Hematopoietic multipotent progenitor cell treated with erythropoietin and hydrocortisone succinate and interleukin-3 and kit ligand, for 15 days (in vitro differentiated cells): ENCODE measurements around the gene MACC1.
"Not testable (repeated sequence)": the region's sequence is repeated elsewhere in the genome, so short reads cannot be mapped to it uniquely, and the experiment has no call there.

Experiments
- DNase-seq: peaks from one replicate; pipeline ENCODE4 v3.0.0-alpha.2; 2015; ENCODE audit warnings: low spot score

The MACC1 gene

GRCh38 chr7:20203316-20203715, 13.9 kb downstream of the MACC1 start:
- DNase-seq: no peak

DNA sequence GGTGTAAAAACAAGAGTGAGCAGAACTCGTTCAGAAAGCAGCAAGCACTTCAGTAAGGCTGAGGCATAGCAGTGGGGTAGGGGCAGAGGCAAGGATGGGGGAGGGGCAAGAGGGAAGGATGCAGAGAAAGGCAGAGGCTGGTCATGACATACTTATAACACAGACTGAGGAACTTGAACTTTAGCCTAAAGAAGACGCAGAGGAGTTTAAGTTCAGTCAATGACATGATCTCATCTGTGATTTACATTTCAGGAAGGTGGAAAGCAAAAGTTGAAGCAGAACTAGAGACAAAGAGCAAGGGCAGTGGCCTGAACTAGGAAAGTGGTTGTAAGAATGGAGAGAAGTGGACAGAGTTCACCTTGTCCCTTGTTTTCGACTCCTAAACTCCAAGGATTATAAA, 15.8 kb downstream of the MACC1 start:
- no peak for DNase-seq

DNA sequence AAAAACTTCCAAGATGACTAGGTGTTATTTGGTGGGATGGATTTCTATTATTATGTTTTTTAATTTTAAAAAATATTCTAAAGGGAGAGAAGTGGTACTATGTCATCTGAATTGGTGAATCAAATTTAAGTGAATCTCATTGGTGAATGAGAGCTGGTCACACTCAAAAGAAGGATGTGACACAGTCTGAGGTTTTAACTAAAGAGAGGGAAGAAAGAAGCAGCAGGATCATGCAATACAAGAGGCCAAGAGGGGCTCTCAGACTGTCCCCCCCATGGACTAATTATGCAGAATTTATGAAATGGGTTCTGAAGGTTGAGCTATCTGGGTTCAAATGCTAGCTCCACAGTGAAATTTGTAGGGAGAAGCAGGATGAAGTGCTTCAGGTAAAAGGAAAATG, 16.2 kb downstream of the MACC1 start:
- DNase-seq: no peak

- DNase-seq: no peak
Measured at GRCh38 chr7:20200361-20200760, 16.8 kb downstream of the MACC1 start.

DNA sequence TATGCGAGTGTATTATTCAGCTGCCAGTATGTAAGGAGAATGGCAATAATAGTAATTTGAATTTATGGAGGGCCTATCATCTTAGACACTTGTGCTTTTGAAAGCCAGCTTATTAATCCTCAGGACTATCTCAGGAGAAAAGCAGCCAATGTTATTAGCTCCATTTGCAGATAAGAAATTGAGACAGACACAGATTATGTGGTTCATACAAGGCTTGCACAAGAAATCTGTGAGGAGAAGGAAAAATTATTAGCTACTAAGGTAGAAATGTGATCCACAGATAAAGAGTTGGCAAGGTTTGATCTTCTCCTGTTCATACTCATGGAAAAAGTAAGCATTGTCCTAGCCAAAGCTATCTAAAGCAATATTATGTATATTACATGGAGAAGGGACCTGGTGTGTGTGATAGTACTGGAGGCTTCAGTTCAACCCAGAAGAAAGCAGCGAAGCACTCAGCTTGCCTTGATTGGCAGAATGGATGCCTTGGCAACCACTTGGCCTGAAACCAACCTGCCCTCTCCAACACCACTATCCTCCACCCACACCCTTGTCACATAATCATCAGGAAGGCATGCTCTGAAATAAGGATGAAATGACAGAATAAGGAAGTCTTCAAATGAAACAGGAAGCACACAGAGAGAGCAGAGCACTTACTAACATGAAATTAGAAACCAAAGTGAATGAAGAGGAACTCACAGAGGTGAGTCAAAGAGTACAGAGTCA, 18.0 kb downstream of the MACC1 start:
- peak; percentile 24 for DNase-seq

DNA sequence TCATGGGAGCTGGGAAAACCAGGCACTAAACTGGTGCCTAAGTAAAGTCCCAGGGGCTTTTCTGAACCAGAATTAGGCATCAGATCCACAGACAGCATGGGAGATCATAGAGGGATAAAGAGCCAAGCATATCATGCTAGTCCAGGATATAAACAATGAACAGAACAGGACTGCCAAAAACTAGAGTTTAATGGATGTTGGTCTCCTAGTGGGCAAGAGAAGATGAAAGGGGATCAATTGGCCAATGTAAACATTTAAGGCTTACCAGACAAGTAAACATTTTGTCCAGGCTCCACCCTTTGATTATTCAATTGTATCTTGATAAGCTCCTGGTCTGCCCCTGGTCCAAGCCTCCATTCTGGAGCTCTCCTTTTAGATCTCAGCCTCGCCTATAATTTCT, 18.9 kb downstream of the MACC1 start:
- no peak for DNase-seq

DNA sequence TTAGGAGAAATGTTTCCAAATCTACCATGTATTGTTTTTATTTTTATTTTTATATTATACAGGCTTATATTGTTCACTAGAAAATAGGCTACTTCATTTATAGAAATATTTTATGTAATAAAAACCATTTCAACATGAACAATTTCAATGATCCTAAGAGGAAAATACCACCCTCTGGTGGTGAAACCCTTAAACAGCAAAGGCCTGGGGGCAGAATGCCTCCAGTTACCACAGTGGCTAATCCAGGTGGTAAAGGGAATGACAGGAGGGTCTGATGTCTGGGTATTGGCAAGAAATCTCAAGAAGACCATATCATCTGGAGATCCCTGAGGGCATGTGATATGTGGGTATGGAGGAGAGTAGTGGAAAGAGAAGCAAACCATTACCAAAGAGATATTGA, 19.3 kb downstream of the MACC1 start:
- DNase-seq: no peak

DNA sequence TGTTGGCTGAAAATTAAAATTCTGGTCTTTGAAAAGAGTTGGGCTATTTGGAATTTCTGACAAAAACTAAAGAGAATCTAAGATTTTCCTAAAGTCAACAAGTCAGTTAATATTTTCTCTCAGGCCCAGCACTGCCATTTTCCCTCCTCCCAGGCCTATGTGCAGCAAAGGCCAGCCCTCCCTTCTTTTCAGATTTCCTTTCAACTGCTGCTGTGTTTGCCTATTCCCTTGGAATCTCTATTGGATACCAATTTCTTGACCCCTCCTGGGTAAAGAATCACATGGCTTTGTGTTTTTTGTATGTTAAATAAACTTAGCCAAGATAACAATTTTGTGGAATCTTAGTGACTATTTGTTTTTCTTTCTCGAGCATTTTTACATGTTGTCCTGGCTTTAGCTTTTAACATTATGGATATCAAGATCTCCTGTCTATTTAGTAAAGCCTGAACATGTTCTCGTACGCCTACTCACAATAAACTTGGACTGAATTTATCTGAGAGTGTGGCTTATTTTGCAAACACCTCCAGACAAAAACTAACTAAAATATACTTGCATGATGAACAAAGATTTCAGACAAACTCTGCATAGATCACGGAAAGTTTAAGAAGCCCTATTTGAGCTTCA, 19.9 kb downstream of the MACC1 start:
- no peak for DNase-seq

- no peak for DNase-seq
Measured at GRCh38 chr7:20194343-20194995, 22.7 kb downstream of the MACC1 start.

GRCh38 chr7:20193873-20194272, 23.3 kb downstream of the MACC1 start:
- no peak for DNase-seq

DNA sequence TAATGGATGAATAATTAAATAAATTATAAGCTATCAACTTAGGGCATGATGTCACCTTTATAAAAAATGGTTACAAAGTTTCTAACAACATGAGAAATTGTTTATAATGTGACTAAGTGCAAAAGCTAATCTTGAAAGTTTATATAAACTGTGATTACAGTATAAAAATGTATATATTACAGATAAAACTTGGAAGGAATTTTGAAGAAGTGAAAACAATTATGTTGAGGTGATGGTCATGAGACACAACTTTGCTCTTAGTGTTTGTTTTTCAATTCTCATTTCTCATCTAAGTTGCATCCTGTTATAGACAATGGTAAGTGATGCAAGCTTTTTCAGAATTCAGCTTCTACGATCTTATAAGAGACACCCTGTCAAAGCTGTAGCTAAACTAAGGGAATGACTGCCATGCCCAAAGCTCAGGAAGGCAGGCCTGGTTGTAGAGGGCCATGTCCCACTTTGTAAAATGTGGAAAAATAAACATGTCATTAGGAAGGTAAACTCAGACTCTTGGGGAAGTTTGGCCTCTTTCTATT, 23.9 kb downstream of the MACC1 start:
- no peak for DNase-seq

- DNase-seq: no peak
Measured at GRCh38 chr7:20191391-20191869, 25.8 kb downstream of the MACC1 start.

- no peak for DNase-seq
Measured at GRCh38 chr7:20190560-20191390, 26.4 kb downstream of the MACC1 start.

- DNase-seq: no peak
Measured at GRCh38 chr7:20189852-20190251, 27.3 kb downstream of the MACC1 start.

DNA sequence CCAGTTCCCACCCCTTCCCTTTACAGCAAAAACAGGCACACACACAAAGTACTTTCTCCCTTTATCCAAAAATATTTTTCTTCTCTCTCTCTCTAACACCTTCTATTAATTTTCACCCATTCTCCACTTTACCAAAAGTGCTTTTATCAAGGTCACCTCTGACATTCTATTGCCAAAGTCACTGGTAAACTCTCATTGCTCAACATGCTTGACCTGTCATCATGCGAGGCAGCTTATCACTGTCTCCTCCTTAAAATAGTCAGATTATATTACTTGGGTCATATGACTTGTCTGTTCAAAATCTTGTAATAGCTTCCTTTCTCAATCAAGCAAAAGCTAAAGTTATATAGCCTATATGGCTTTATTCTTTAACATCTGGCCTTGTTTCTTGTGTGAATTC, 28.6 kb downstream of the MACC1 start:
- DNase-seq: no peak

DNA sequence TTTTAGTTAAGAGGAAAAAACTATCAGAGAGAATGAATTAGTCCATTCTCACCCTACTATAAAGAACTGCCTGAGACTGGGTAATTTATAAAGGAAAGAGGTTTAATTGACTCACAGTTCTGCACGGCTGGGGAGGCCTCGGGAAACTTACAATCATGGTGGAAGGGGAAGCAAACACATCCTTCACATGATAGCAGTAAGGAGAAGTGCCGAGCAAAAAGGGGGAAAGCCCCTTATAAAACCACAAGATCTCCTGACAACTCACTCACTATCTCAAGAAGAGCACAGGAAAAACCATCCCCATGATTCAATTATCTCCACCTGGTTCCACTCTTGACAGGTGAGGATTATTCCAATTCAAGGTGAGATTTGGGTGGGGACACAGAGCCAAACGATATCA, 29.3 kb downstream of the MACC1 start:
- not testable (repeated sequence) for DNase-seq

GRCh38 chr7:20185988-20186387, 31.2 kb downstream of the MACC1 start:
- no peak for DNase-seq

DNA sequence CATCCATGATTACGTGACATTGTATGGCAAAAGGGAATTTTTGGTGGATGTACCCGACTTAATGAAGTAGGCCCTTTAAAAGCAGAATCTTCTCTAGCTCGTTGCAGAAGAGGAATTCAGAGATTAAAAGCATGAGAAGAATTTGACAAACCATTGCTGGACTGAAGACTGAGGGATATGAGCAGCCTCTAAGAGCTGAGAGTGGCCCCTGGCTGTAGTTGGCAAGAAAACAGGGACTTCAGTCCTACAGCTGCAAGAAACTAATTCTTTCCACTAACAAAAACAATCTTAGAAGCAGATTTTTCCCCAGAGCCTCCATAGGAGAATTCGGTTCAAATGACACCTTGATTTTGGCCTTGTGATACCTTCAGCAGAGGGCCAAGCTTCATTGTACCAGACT, 34.1 kb downstream of the MACC1 start:
- no peak for DNase-seq

DNA sequence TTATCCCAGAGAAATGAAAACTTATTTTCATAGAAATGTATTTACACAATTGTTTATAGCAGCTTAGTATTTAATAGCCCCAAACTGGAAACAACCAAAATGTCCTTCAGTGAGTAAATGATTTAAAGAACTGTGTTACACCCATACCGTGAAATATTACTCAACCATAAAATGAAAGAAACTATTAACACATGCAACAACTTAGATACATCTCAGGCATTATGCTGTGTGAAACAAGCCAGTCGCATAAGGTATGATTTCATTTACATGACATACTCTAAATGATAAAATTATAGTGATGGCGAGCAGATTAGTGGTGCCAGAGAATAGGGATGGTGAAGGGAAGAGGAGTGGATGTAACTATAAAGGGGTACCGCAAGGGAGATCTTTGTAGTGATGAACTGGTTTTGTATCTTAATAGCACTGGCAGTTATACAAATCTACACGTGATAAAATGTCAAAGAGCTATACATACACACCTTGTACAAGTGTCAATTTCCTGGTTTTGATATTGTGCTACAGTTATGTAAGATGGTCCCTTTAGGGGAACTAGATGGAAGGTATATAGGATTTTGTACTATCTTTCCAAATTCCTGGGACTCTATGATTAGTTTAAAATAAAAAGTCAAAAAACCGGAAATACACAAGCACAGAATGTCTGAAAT, 40.5 kb downstream of the MACC1 start:
- no peak for DNase-seq

GRCh38 chr7:20173828-20174227, 43.4 kb downstream of the MACC1 start:
- no peak for DNase-seq

- DNase-seq: no peak
Measured at GRCh38 chr7:20172736-20173334, 44.3 kb downstream of the MACC1 start.
